Spleen (tissue), 11 donors: ENCODE data around the gene TRAF5. TPM values are rescaled to one million over a fixed set of nuclear protein-coding genes. Genes with fewer than 3 reads are reported as not detected.
"Not testable (repeated sequence)": the region's sequence is repeated elsewhere in the genome, so short reads cannot be mapped to it uniquely, and the experiment has no call there.

Experiments used
- DNase-seq: peaks from one replicate; pipeline ENCODE4 v3.0.0-alpha.2; 2020
- H3K27ac ChIP-seq, 8 donors: fragments of 200-600 bp; sonication (generic) in 7 of 8; 1 replicate in 4 of 8; 2 replicates in 4 of 8; pipeline versions ENCODE4 v1.5.0 to v1.8.0; 2016 to 2021; ENCODE audit warnings: inconsistent platforms in 4 of 8, mild to moderate bottlenecking in 4 of 8, moderate library complexity in 1 of 8
- H3K27me3 ChIP-seq, 7 donors: fragments of 200-600 bp; sonication (generic) in 6 of 7; replicated peaks in 1 of 7; 1 replicate in 4 of 7; 2 replicates in 3 of 7; pipeline versions ENCODE4 v1.5.0 to v1.8.0; 2016 to 2021; ENCODE audit warnings: inconsistent platforms in 3 of 7, mild to moderate bottlenecking in 1 of 7
- H3K36me3 ChIP-seq, 6 donors: fragments of 200-600 bp; sonication (generic) in 5 of 6; 1 replicate in 4 of 6; 2 replicates in 2 of 6; pipeline versions ENCODE4 v1.5.0 to v1.8.0; 2016 to 2021; ENCODE audit warnings: inconsistent platforms in 2 of 6
- H3K4me1 ChIP-seq, 6 donors: fragments of 200-600 bp; sonication (generic) in 5 of 6; 1 replicate in 3 of 6; 2 replicates in 3 of 6; pipeline versions ENCODE4 v1.5.0 to v1.8.0; 2016 to 2021; ENCODE audit warnings: inconsistent platforms in 3 of 6
- H3K4me3 ChIP-seq, 8 donors: fragments of 200-600 bp; sonication (generic) in 7 of 8; 1 replicate in 4 of 8; 2 replicates in 4 of 8; pipeline versions ENCODE4 v1.5.0 to v1.8.0; 2016 to 2021; ENCODE audit warnings: inconsistent platforms in 4 of 8, mild to moderate bottlenecking in 4 of 8, moderate library complexity in 2 of 8
- H3K9me3 ChIP-seq, 8 donors: fragments of 200-600 bp; sonication (generic) in 7 of 8; 1 replicate in 4 of 8; 2 replicates in 4 of 8; pipeline versions ENCODE4 v1.5.0 to v1.8.0; 2016 to 2021; ENCODE audit warnings: inconsistent platforms in 4 of 8
- POLR2A ChIP-seq, 3 donors: fragments of 450-650 bp; IDR thresholded peaks; one replicate each; pipeline ENCODE4 v1.5.1; 2017; ENCODE audit warnings: antibody characterized with exemption in 3 of 3, mild to moderate bottlenecking in 1 of 3
- POLR2AphosphoS5 ChIP-seq, 3 donors: sonication (generic); formaldehyde crosslinking; IDR thresholded peaks; one replicate each; pipeline ENCODE4 v1.5.1; 2017; ENCODE audit warnings: antibody characterized with exemption in 3 of 3
- WGBS, 5 donors: extraction: QIAGEN DNeasy Blood & Tissue Kit in 3 of 5; methylation state at CpG; one replicate each; pipeline versions ENCODE4 v1.1.5 to v1.1.7; 2013 to 2018; 5-methylcytosine and 5-hydroxymethylcytosine counted together
- intact Hi-C: fragments of 100-400 bp; cut with DNase I; formaldehyde crosslinking; loops from one replicate; pipeline ENCODE4 v1.15.0; 2023; ENCODE audit warnings: low total_unique reads
- polyA plus RNA-seq, 3 donors: library from polyadenylated mRNA; stranded (reverse); fragments of 200-250 nt; gene quantifications; one replicate each; pipeline ENCODE4 v1.2.1, GENCODE V29; 2013
- total RNA-seq, 7 donors: library from RNA; depleted of rRNA in 3 of 7; stranded (reverse); fragments of >200 nt in 3 of 7; fragmentation: NEBNext Ultra II Directional in 4 of 7; extraction: Animal tissue kit (Norgen Biotek cat#: 25700) in 4 of 7; gene quantifications; one replicate each; pipeline versions ENCODE4 v1.1.0 to v1.2.1, GENCODE V29; 2016 to 2021
- TF ChIP-seq, protein P1 (sequence below), 11 experiments: fragments of 200-600 bp in 7 of 11; fragments of 450-650 bp in 4 of 11; sonication (generic) in 4 of 11; IDR thresholded peaks in 8 of 11; conservative IDR thresholded peaks in 3 of 11; 1 replicate in 7 of 11; 2 replicates in 4 of 11; pipeline versions ENCODE4 v1.4.0 to v1.8.0; 2016 to 2021; ENCODE audit warnings: antibody characterized with exemption in 11 of 11, inconsistent platforms in 4 of 11, mild to moderate bottlenecking in 1 of 11
- donor health status: healthy with polysubstance abuse.
- donor health status: DM: no; HTN: no; CAD: no; lungs with moderate emphysema.
- donor health status: DM: no; HTN: no; CAD: no.
- donor health status: Bipolar disorder and iron deficiency.
- donor health status: healthy.
- donor health status: DM: no; HTN: no; CAD: no.
- donor health status: DM: yes; HTN: yes; CAD: no.

Gene TRAF5
- total and polyA plus RNA-seq, 10 donors: 34.9 to 69.6 (median 53.4) TPM

DNA sequence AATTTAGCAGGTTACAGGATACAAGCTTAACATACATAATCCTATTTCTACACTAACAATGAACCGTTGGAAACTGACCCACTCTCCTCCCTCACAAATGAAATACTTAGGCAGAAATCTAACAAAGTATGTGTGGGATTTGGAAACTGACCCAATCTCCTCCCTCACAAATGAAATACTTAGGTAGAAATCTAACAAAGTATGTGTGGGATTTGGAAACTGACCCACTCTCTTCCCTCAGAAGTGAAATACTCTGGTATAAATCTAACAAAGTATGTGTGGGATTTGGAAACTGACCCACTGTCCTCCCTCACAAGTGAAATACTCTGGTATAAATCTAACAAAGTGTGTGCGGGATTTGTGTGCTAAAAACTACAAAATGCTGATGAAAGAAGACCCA, 60.3 kb downstream of the TRAF5 start:
- peaks cover 6 to 18% (median 14%) of the 10 kb centered on the region in 6 donors for H3K4me1 ChIP-seq
- WGBS, 5 donors: 69 to 83% (median 82%) methylated on average over 2 of the region's 2 CpGs
- H3K27me3 ChIP-seq: no peaks in the 10 kb centered on the region
- TF ChIP-seq, protein P1, sequence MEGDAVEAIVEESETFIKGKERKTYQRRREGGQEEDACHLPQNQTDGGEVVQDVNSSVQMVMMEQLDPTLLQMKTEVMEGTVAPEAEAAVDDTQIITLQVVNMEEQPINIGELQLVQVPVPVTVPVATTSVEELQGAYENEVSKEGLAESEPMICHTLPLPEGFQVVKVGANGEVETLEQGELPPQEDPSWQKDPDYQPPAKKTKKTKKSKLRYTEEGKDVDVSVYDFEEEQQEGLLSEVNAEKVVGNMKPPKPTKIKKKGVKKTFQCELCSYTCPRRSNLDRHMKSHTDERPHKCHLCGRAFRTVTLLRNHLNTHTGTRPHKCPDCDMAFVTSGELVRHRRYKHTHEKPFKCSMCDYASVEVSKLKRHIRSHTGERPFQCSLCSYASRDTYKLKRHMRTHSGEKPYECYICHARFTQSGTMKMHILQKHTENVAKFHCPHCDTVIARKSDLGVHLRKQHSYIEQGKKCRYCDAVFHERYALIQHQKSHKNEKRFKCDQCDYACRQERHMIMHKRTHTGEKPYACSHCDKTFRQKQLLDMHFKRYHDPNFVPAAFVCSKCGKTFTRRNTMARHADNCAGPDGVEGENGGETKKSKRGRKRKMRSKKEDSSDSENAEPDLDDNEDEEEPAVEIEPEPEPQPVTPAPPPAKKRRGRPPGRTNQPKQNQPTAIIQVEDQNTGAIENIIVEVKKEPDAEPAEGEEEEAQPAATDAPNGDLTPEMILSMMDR (IDR thresholded peaks at IDR 0.05 in 8 of 11, conservative IDR thresholded peaks at IDR 0.05 in 3 of 11): no peak
- no peak for TF ChIP-seq POLR2AphosphoS5 (IDR thresholded peaks at IDR 0.05)
- TF ChIP-seq POLR2A (IDR thresholded peaks at IDR 0.05): no peak
- intact Hi-C loops: loop anchor here (10.0 kb wide), 1 partner anchor 52 kb away; no protein-coding TSS in a partner anchor
- H3K36me3 ChIP-seq: peaks cover 0 to 4% (median under 1%) of the 10 kb centered on the region in 6 donors
- DNase-seq: no peak
- no peak overlapping the region for H3K27ac ChIP-seq
- no peaks in the 10 kb centered on the region for H3K9me3 ChIP-seq
- H3K4me3 ChIP-seq: no peak overlapping the region

DNA sequence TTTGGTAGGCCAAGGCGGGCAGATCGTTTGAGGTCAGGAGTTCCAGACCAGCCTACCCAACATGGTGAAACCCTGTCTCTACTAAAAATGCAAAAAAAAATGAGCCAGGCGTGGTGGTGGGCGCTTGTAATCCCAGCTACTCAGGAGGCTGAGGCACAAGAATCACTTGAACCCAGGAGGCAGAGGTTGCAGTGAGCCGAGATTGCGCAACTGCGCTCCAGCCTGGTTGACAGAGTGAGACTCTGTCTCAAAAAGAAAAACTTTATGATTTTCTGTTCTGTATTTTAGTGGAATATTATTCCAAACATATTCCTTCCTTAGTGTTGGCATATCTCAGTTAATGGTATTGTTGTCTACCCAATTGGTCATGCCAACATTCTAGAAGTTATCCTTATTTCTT, 64.2 kb downstream of the TRAF5 start:
- intact Hi-C loops, H3K4me3 ChIP-seq, H3K9me3 ChIP-seq, H3K4me1 ChIP-seq, H3K27me3 ChIP-seq, DNase-seq, H3K27ac ChIP-seq: not testable (repeated sequence)
- WGBS, 5 donors: 93 to 97% (median 96%) methylated on average over 7 of the region's 7 CpGs
- H3K36me3 ChIP-seq: peaks cover 0 to 34% (median 3%) of the 10 kb centered on the region in 6 donors

DNA sequence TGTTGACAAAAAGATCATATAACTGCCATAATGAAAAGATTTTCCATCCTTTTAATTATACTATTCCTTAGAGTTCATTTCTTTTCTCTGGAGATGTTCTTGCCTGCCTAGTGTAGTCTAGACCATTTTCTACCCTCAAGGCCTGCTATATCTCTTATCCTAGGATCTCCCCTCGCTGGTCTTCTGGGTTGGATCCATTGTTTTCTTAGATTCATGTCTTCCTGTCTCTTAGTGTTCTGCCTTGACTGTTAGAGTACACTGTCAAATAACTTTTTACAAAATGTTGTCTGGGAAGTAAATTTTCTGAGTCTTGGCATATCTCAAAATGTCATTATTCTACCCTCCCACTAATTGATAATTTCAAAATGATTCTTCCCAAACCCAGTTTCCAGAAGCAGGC, 66.6 kb downstream of the TRAF5 start:
- H3K27me3 ChIP-seq: no peaks in the 10 kb centered on the region
- DNase-seq: no peak
- WGBS, 5 donors: 83 to 93% (median 88%) methylated on average over 1 of the region's 1 CpG
- H3K27ac ChIP-seq: no peak overlapping the region
- H3K36me3 ChIP-seq: peaks cover 0 to 58% (median 4%) of the 10 kb centered on the region in 6 donors
- H3K4me1 ChIP-seq: no peaks in the 10 kb centered on the region
- no peaks in the 10 kb centered on the region for H3K9me3 ChIP-seq
- intact Hi-C loops: no loop called here
- TF ChIP-seq POLR2AphosphoS5 (IDR thresholded peaks at IDR 0.05) (no peak), POLR2A (IDR thresholded peaks at IDR 0.05) (no peak)
- TF ChIP-seq, protein P1 (IDR thresholded peaks at IDR 0.05 in 8 of 11, conservative IDR thresholded peaks at IDR 0.05 in 3 of 11): no peak
- no peak overlapping the region for H3K4me3 ChIP-seq

DNA sequence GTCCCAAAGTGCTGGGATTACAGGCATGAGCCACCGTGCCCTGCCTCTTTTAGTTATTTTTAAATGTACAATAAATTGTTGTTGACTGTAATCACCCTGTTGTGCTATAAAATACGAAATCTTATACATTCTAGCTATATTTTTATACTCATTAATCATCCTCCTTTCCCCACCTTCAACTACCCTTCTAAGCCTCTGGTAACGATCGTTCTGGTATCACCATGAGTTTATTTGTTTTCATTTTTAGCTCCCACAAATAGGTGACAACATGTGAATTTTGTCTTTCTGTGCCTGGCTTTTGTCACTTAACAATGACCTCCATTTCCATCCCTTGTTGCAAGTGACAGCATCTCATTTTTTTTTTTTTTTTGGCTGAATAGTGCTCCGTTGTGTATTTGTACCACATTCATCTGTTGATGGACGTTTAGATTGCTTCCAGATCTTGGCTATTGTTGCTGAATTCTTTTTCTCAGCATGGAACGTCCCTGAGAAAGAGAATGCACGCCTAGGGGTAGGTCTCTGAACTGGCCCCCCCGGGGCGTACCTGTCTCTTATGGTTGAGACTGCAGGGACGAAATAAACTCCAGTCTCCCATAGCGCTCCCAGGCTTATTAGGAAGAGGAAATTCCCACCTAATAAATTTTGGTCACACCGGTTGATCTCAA, 71.8 kb downstream of the TRAF5 start:
- H3K27ac ChIP-seq, DNase-seq, H3K4me3 ChIP-seq, H3K4me1 ChIP-seq, H3K27me3 ChIP-seq, H3K9me3 ChIP-seq, intact Hi-C loops: not testable (repeated sequence)
- H3K36me3 ChIP-seq: peaks cover 0 to 55% (median 2%) of the 10 kb centered on the region in 6 donors
- WGBS, 5 donors: 85 to 93% (median 88%) methylated on average over 13 of the region's 13 CpGs

DNA sequence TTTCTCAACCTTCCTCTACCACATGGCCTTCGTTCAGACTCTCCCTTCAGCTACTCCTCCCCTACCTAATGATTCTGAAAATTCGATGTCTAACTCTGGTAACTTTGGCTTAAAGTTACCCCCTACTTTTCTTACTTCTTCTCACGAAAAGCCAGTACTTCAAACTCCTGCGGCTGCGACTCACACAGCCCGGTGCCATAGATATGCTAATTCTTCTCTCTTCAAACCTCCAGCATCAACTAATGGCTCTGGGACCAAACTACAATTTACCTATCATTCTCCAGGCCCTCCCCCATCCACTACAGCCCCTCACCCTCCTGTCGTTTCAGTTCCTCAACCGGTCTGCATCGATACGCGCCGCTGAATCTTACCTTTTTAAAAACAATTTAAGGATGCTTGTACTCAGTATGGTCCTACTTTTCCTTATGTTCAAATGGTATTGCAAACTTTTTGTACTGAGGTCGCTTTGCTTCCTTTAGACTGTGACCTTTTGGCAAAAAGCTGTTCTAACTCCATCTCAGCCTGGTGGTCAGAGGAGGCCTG, 73.3 kb downstream of the TRAF5 start:
- H3K4me1 ChIP-seq, H3K4me3 ChIP-seq, intact Hi-C loops, H3K9me3 ChIP-seq, DNase-seq, H3K27me3 ChIP-seq: not testable (repeated sequence)
- 78 to 89% (median 85%) methylated on average over 13 of the region's 13 CpGs for WGBS, 5 donors
- H3K27ac ChIP-seq: peak overlapping the region in 1 of 8 donors; percentile 51
- peaks cover 0 to 46% (median 2%) of the 10 kb centered on the region in 6 donors for H3K36me3 ChIP-seq

DNA sequence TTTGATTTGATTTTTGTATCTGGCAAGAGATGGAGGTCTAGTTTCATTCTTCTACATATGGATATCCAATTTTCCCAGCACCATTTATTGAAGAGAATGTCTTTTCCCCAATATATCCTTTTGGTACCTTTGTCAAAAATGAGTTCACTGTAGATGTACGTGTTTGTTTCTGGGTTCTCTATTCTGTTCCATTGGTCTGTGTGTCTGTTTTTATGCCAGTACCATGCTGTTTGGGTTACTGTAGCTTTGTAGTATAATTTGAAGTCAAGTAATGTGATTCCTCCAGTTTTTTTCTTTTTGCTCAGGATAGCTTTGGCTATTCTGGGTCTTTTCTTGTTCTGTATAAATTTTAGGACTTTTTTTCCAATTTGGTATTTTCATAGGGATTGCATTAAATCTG, 75.1 kb downstream of the TRAF5 start:
- H3K9me3 ChIP-seq, H3K4me1 ChIP-seq, H3K27me3 ChIP-seq, H3K27ac ChIP-seq, intact Hi-C loops, DNase-seq, H3K4me3 ChIP-seq: not testable (repeated sequence)
- WGBS, 5 donors: 88 to 100% (median 96%) methylated on average over 1 of the region's 1 CpG
- H3K36me3 ChIP-seq: peaks cover 0 to 28% (median 2%) of the 10 kb centered on the region in 6 donors

DNA sequence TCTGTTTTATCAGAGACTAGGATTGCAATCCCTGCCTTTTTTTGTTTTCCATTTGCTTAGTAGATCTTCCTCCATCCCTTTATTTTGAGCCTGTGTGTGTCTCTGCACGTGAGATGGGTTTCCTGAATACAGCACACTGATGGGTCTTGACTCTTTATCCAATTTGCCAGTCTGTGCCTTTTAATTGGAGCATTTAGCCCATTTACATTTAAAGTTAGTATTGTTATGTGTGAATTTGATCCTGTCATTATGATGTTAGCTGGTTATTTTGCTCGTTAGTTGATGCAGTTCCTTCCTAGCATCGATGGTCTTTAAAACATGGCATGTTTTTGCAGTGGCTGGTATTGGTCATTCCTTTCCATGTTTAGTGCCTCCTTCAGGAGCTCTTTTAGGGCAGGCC, 79.5 kb downstream of the TRAF5 start:
- H3K27ac ChIP-seq, H3K27me3 ChIP-seq, H3K4me1 ChIP-seq, DNase-seq, H3K4me3 ChIP-seq, intact Hi-C loops, H3K36me3 ChIP-seq: not testable (repeated sequence)
- H3K9me3 ChIP-seq: peaks cover 0 to 11% (median 3%) of the 10 kb centered on the region in 8 donors
- WGBS, 5 donors: 96 to 100% (median 98%) methylated on average over 2 to 3 of the region's 3 CpGs

DNA sequence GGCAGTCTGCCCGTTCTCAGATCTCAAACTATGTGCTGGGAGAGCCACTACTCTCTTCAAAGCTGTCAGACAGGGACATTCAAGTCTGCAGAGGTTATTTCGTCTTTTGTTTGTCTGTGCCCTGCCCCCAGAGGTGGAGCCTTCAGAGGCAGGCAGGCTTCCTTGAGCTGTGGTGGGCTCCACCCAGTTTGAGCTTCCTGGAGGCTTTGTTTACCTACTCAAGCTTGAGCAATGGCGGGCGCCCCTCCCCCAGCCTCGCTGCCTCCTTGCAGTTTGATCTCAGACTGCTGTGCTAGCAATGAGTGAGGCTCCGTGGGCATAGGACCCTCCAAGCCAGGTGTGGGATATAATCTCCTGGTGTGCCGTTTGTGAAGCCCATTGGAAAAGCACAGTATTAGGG, 81.1 kb downstream of the TRAF5 start:
- DNase-seq, H3K4me3 ChIP-seq, H3K27me3 ChIP-seq, intact Hi-C loops, H3K27ac ChIP-seq, H3K9me3 ChIP-seq, H3K4me1 ChIP-seq, H3K36me3 ChIP-seq: not testable (repeated sequence)
- WGBS, 5 donors: 87 to 97% (median 92%) methylated on average over 4 to 7 of the region's 7 CpGs
